Measurements from ENCODE around the gene SLC12A1.
A peak's percentile ranks its signal among the peaks of the same experiment; 100 is the strongest.

Gene SLC12A1

DNA sequence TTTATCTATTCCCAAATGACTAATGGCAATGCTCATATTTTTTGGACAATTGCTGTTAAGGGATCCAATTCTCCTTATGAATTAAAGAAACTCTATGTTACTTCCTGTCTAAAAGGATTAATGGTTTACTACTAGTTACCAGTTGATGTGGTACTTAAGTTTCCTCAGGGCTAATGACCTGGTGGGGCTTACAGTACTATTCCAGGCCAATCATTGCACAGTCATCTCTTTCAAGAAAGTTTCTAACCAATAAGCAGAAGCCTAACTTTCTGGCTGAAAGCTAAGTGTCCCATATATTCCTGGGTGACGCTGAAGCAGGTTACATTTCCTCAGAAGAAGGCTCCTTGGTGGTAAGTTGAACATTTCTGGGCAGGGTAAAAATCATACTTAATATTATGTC lies at the start of gene SLC12A1:
Gene SLC12A1, plus strand, starts transcription at position 322 of the 400 bp plus-strand sequence. CDS start 1,418 bp downstream, outside the sequence.
- no peak for DNase-seq (ENCODE audit: low read depth in 2 of 2)

DNA sequence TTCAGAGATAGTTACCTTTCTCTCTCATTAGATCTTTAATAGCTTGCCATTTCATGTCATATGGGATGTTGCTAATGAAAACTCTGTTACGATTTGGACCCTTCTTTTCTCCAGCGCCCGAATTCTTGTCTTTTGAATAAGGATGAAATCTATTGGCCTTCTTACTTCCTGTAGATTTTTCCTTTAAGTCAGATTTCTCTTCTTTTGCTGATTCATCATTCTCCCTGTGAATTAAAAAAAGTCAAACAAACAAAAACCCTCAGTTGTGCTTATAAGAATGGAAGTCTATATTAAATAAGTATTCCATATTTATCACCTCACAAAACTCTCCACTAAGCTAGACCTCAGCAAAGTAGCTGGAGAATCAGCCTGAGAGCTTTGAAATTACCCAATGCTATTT lies 37.5 kb upstream of the SLC12A1 start:
- no peak for DNase-seq (ENCODE audit: low read depth in 2 of 2)

DNA sequence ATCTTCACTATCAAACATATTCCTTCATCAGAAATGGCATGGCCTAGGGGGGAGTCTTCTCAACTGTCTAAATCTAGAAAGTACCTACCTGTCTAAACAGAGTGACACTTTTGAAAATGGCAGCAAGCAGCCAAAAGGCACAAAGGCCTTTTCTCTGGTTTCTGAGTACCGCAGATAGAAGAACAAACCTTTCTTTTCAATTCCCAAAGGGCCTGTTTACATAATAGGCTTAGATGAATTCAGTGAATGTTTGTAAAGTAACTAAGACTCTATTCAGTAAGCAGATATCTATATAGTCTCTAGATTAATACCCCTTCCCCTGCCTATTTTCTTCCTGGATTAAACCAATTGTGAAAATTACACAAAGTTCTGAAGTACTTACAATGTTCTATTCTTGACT lies 35.1 kb upstream of the SLC12A1 start:
- no peak for DNase-seq (ENCODE audit: low read depth in 2 of 2)

DNA sequence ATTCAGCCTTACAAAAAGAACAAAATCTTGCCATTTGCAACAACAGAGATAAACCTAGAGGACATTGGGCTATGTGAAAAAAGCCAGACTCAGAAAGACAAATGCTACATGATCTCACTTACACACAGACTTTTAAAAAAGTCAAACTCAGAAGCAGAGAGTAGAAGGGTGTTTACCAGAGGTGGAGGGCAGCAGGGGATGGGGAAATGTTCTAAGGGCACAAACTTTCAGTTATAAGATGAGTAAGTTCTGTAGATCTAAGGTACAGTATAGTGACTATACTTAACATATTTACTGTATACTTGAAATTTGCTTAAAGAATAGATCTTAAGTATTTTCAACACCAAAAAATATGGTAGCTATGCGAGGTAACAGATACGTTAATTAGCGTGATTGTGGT lies 31.0 kb upstream of the SLC12A1 start:
- no peak for DNase-seq (ENCODE audit: low read depth in 2 of 2)

DNA sequence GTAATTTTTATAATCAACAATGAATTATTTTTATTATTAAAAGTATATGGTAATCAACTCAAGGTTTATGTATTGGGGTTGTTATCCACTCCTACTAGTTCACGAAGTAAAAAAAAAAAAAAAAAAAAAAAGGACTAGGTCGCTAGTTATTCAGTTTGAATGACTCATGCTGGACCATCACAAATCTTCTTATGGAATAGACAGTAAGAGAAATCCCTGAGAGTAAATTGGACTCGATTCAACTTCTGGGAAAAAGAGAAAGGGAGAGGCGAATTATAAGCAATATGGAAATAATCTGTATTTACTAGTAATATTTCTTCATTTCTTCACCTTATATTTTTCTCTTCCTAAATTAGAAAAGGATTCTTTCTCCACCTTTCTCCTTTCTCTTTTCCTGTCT lies 30.0 kb upstream of the SLC12A1 start:
- DNase-seq (ENCODE audit: low read depth in 2 of 2): no peak

DNA sequence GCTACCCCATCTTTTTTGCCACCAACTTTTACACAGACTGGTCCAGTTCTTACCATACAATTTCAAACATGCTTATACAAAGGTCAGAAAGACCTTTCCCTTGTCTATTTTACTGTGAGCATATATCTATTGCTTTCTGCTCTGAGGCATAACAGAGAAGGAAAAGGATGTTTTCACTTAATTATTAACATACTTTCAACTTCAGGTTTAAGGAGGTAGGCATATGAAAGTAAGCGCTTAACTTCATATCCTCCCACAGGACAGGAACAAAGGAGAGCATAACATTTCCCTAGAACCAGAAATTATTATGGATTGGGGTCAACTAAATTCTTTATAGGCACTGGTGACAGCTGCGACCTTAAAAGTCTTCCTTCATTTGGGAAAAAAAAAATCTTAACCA lies 29.1 kb upstream of the SLC12A1 start:
- DNase-seq (ENCODE audit: low read depth in 2 of 2): no peak

DNA sequence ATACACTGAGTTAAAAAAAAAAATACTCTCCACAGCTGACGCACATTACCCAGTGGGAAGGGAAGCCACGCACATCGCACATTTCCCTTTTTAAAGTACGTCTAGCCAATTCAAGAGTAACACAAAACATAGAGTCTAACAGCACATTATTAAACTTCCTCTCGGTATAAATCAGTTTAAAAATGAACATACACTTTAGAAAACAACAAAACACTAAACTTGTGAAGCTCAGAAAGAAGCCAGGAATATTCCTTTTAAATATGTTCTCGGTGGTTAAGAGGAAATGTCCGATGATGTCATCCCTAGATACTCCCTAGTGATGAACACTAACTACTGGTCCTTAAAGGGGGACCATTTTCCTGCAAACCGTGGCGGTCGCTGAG lies 28.7 kb upstream of the SLC12A1 start:
- DNase-seq (ENCODE audit: low read depth in 2 of 2): no peak

DNA sequence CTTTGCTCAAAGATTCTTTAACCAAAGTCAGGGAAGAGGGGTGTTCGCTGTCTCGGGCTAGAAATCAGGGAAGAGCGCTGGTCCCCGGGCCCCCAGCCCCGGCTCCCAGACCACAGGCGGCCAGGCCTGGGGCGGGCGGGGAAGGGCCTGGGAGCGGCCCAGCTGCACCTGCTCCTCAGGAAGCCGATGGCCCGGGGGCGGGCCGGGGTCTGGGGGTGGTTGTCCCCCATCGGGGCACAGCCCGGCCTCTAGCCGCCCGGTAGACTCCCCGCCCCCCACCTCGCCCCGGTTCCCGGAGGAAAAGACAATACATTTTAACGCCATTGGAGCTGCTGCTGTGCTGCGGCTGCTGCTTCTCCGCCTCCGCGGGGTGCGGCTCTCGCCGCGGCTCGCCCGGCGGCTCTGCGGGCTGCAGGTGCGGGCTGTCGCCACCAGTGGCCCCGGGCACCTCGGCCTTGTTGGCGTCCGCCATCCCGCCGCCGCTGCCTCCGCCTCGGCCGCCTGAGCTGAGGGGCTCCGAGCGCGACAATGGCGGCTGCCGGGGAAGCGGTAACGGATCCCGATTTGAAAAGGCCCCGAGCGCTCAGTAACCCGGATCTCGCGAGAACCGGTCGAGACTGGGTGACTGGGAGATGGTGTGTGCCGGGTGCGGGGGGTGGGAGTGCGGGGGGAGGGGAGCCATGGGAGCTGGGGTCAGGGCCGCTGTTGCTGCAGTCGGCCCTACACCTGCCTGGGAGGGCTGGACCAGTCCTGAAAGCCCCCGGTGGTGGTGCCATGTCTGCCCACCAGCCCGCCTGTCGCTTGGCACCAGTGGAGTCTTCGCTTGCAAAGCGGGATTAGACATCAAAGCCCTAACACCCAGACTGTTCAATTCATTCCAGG lies 28.1 kb upstream of the SLC12A1 start, which contains the start of gene MYEF2:
Gene MYEF2, minus strand, starts transcription at position 530 of the 882 bp plus-strand sequence. Its CDS starts 58 bp downstream, at position 472.
- DNase-seq (ENCODE audit: low read depth in 2 of 2): peak; percentile 29 to 46

DNA sequence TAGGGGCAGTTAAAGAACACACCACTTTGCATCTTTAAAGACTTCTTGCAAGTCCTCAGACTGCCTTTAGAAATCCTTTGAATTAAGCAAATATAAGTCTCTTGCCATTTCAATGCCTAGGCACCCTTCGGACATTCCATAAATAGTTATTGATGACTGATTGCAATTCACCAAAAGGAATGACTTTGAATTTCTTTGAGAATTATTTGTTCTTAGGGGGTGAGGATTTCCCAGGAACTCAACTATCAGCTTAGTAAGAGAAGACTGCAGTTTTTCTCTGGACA lies 27.5 kb upstream of the SLC12A1 start:
- DNase-seq (ENCODE audit: low read depth in 2 of 2): no peak

DNA sequence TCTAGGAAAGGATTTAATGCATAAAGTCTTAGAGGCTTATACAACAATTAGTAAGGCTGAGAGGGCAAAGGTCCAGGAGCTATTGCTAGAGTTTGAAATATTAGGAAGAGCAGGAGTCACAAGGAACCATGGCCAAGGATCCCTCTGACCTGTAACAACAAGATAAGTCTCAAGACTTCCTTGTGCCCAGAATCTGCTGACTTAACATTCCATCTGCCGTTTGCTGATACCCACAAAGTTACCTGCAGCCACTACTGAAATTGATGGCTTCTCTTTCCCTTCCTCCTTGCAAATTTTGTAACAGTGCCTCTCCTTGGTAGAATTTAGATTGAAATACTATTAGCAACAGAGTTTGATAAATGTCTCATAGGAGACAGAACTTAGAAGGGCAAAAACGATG lies 23.4 kb upstream of the SLC12A1 start:
- no peak for DNase-seq (ENCODE audit: low read depth in 2 of 2)

DNA sequence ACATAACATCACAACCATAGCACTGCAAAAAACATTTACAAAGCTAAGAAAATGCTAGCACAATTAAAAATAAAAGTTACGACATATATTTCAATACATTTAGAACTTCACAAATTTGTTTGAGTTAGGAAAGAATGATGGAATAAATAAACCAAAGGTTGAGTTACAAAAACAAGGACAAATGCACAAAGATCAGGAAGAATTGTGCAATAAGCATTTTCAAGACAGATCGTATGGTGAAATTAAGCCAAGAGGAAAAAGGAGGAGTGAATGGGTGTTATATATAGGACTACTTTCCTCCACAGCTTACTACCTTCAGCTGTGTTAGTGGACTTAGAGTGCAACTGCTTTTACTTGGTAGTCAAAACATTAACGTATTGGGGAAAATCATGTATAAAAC lies 20.6 kb upstream of the SLC12A1 start:
- DNase-seq (ENCODE audit: low read depth in 2 of 2): no peak

DNA sequence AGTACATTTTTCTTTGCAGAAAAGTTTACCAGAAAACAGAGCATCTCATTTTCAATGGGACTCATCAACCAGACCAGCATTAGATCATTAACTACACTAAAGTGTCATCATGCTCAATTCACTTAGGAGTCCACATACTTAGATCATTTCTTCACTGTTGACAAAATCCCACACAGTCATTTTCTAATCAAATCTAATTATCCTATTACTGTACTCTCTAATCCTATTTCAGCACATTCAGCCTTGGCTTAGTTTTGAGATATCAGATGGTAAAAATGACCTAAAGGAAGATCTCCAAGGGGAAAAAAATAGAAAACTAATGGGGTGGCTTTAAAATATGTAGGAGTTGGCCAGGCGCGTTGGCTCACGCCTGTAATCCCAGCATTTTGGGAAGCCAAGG lies 19.8 kb upstream of the SLC12A1 start:
- no peak for DNase-seq (ENCODE audit: low read depth in 2 of 2)

DNA sequence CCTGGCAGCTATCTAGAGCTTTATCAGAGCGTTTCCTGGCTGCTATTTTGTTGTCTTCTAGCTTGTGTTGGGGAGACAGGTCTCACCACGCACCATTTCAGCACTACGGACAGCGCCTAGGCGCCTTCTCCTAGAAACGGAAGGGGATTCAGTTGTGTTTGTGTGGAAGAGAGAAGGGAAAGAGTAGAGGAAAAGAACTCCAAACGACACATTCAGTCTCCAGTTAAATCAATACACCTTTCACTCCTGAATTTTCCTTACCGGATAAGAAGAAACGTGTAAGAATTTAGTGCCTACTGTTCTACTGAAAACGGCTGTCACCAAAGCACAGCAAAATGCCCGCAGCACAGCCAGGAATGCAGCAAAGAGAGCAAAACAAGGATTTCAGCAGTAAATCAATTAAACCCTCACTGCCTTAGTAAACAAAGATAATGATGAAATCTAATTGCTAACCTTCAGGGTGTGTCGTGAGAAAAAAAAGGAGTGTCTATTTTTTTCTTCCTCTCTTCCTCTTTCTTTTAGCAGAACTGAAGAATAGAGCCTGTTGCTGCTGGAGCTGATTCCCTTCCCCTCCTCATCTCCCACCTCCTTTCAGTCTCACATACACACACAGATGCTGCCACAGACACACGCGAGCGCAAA lies 15.0 kb upstream of the SLC12A1 start:
- DNase-seq (ENCODE audit: low read depth in 2 of 2): peak; percentile 54 to 56

DNA sequence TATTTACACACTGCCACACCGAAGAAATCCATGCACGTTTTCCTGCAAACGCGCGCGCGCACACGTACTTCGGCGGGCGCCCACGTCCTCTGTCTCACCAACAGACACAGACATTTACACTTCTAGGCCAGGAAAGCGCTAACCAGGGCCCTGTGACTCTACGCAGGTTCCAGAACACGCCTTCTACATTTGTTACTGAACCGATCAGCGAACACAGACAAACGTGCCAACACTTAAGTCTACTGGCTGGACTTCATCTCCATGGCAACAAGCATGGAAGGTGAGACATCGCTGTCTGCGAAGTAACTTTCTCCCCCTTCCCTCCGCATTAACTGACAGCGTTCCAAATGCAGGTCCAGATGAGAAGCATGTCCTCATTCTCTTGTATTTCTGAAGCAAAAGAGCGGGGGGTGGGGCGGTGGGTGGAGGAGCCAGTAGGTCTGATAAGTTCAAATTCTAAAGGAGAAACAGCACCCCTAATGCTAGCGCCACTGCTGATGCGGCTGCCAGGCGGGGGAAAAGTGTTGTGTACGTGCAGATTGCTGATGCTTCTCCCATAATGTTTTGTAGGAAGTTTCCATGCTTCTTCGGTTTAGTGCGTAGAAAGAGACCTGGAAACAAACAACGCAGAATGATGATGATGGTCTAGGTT lies 14.4 kb upstream of the SLC12A1 start, which contains the start of gene CTXN2:
Gene CTXN2, plus strand, starts transcription at position 92 of the 652 bp plus-strand sequence. CDS start 9,636 bp downstream, outside the sequence.
- no peak for DNase-seq (ENCODE audit: low read depth in 2 of 2)

DNA sequence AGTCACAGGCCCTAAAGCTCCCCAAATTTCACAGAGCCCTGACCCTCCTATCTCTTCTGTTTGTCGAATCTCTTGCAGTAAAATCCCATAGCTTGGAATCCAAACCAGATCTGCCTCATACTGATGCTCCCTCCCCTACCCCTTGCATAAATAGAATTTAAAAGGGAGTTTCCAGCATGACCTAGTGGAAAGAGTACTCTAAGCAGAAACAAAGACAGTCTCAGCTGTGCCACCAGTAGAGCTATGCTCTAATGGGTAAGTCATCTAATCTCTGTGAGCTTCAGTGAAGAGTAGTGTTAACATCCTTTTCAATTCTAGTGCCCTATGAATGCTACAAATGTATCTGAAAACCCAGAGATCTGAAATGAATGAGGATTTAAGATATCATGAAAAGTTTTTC lies 4.0 kb upstream of the SLC12A1 start:
- no peak for DNase-seq (ENCODE audit: low read depth in 2 of 2)

DNA sequence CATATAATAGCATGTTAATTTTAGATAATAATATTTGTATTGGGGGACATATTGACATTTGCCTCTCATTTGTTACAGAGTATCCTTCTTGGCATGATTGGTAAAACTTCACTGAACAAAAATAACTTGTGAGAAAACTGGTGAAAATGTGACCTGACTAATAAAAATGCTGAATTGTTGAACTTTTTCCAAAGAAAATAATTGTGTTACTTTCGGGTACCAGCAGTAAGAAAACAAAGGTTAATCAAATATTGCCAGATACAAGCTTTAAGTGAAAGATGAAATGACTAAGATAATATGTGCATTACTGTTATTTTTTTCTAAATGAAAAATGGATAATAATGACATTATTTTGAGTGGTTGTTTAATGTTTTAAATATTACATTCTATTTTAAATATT lies 15.2 kb downstream of the SLC12A1 start:
- no peak for DNase-seq (ENCODE audit: low read depth in 2 of 2)

DNA sequence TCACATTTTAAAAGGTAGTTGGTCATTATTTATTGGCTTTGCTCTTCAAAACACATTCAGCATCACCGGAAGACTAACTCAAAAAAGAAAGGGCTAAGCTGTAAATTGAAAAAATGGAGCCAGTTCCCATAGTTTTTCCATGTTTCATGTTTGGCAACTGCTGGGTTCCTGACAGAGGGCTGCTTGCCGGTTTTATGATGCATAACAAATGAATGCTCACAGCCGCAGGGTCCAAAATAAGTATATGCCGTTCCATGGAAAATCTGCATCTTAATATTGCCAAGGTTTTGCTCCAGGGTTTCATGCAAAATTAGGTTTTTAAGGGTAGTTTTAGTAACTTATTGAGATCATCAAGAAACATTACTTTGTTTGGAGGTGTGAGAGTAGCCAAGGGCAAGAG lies 15.8 kb downstream of the SLC12A1 start:
- no peak for DNase-seq (ENCODE audit: low read depth in 2 of 2)

DNA sequence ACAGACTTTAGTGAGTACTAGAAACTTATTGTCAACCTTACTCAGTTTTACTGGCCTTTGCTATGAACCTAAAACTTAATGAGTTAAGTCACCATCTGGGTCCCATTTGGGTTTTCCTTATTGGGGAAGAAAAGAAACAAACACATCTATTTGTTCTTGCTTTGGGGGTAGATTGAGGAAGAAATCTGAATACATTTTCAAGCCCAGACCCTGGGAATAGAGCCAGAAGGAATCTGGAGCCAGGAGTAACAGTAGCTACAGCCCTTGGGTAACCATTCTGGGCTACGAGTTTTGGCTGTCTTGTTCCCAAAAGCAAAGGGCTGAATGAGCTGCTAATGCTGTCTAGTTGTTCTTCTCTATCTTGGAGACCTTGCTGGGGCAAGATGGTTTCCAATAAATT lies 16.5 kb downstream of the SLC12A1 start:
- no peak for DNase-seq (ENCODE audit: low read depth in 2 of 2)

DNA sequence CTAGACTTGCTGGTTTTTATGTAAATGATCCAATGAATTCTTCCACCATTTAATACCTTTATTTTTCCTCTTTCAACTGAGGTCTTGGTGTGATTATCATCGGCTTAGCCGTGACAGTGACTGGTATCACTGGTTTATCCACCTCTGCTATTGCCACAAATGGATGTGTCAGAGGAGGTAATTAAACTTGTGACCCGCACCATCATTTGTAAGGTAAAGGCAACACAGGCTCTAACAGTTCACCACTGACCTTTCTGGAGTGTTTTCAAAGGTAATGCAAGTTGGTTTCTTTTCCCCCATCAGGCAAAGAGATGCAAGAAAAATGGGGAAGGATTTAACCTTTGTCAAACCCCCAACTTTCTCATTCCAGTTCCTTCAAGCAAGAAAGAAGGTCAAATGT lies 19.7 kb downstream of the SLC12A1 start:
- no peak for DNase-seq (ENCODE audit: low read depth in 2 of 2)

DNA sequence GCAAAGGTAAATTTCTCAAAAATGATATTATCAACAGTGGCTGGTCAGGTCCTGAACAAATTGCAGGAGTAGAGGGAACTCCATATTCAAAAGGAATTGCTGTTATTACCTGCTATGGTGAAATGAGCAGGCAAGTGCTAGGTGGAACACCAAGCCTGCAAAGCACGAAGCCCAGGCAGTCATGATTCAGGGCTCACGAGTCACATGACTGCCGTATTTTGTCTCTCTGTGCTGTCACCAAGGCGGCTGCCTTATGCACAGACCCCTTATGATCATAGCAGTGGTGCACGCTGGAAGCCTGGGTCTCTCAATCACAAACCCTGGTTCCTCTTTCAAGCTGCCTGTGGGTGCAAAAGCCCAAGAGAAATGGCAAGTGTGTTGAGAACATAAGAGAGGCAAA lies 24.4 kb downstream of the SLC12A1 start:
- DNase-seq (ENCODE audit: low read depth in 2 of 2): no peak

DNA sequence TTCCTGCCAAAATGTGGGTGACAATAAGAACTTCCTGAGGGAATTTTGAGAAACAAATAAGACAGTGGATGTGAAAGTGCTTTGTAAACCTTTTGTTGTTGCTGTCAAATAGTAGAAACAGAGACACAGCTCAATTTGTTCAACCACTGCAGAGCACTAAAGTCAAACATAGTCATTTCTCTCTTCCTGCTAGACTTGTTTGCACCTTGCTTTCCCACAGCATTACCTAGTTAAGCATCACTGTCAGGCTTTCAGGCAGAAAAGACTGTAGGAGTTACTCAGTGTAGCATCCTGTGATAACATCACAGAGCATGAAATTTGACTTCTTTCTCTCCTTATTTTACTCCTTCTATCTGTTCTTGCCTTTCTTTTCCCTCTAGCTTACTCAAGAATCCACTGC lies 27.1 kb downstream of the SLC12A1 start:
- no peak for DNase-seq (ENCODE audit: low read depth in 2 of 2)

DNA sequence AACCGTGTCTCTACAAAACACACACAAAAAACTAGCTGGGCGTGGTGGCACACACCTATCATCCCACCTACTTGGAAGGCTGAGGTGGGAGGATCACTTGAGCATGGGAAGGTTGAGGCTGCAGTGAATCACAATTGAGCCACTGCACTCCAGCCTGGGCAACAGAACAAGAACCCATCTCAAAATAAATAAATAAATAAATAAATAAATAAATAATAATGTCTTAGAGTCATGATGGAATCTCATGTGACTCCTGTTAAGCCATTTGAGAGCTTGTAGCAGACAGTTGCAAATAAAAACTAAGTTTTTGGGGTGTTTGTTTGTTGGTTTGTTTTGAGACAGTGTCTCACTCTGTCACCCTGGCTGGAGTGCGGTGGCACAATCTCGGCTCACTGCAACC lies 33.2 kb downstream of the SLC12A1 start:
- DNase-seq (ENCODE audit: low read depth in 2 of 2): no peak

DNA sequence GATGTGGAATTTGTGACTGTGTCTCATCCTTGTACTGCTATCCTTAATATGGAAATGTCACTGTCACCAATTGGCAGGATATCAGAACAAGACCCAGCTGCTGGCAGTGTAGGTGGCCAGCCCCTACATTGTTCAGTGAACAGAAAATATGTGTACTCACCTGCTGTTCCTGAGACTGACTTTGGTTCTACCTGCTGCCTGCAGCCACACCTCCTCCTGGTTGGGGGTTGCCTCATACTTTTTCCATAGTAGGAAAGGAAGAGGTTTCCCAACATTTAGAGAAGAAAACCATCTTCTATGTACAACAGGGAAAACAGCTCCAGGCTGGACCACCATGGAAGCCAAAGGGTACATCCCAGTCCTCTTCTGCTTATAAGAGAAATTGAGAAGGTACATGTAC lies 35.9 kb downstream of the SLC12A1 start:
- DNase-seq (ENCODE audit: low read depth in 2 of 2): no peak
